SK-N-SH (cell line): ENCODE measurements around the gene SH3PXD2A.

Source experiments
- CTCF ChIP-seq: fragments of 200-600 bp; sonication (generic); IDR thresholded peaks from 2 replicates; pipeline ENCODE4 v1.6.1; 2017; ENCODE audit warnings: antibody characterized with exemption, mild to moderate bottlenecking, moderate library complexity
- NFIC ChIP-seq: IDR thresholded peaks from 2 replicates; pipeline ENCODE4 v1.4.0; 2012; ENCODE audit warnings: borderline replicate concordance
- RXRA ChIP-seq: IDR thresholded peaks from 2 replicates; pipeline ENCODE4 v1.4.0; 2012; ENCODE audit warnings: low read depth, mild to moderate bottlenecking, borderline replicate concordance

- no peak for TF ChIP-seq RXRA
- TF ChIP-seq NFIC, result no peak
- TF ChIP-seq CTCF, result no peak
Measured at GRCh38 chr10:103874730-103875129, 19.4 kb upstream of the SH3PXD2A start.
